Endometrial microvascular endothelial cells (primary cell): ENCODE measurements around the gene PPFIA1. TPM values are rescaled to one million over a fixed set of nuclear protein-coding genes. Genes with fewer than 3 reads are reported as not detected.
"Not testable (repeated sequence)": the region's sequence is repeated elsewhere in the genome, so short reads cannot be mapped to it uniquely, and the experiment has no call there.

Experiments used
- in situ Hi-C: cut with HindIII; loops from 2 replicates; pipeline ENCODE4 v1.10.0; 2017; ENCODE audit warnings: low sequenced_read_pairs, low pct_unique_long_range_greater_than_20kb; ENCODE audit errors: inconsistent ontology term
- total RNA-seq: library from RNA; depleted of rRNA; stranded (reverse); fragments of >200 nt; gene quantifications from one replicate; pipeline ENCODE4 v1.2.3, GENCODE V29; 2015; ENCODE audit errors: inconsistent ontology term

Gene PPFIA1
- total RNA-seq, 1 donor from 2014 or later, result 46.1 TPM

DNA sequence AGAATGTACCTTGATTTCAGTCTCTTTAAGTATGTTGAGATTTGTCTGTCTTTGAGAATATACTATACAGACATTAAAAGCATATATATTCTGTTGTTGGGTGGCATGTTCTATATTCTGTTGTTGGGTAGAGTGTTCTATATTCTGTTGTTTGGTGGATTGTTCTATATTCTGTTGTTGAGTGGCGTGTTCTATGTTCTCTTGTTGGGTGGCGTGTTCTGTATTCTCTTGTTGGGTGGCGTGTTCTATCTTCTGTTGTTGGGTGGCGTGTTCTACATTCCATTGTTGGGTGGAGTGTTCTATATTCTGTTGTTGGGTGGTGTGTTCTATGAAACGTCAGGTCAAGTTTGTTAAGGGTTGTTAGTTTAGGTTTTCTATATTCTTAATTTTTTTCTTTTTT is 100.8 kb downstream of the PPFIA1 start:
- in situ Hi-C loops, result no loop called here

DNA sequence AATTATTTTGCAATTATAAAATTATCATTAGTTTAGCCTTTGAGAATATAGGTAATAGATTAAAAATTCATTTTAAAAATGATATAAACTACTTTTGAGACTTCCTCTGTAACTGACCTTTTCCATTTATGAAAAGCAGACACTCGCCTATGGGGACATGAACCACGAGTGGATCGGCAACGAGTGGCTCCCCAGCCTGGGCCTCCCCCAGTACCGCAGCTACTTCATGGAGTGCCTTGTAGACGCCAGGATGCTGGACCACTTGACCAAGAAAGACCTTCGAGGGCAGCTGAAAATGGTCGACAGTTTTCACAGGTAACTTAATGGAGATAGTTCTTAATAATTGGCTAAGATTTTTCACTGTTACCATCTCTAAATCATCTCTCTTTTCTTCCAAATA is 101.6 kb downstream of the PPFIA1 start:
- in situ Hi-C loops, result no loop called here

DNA sequence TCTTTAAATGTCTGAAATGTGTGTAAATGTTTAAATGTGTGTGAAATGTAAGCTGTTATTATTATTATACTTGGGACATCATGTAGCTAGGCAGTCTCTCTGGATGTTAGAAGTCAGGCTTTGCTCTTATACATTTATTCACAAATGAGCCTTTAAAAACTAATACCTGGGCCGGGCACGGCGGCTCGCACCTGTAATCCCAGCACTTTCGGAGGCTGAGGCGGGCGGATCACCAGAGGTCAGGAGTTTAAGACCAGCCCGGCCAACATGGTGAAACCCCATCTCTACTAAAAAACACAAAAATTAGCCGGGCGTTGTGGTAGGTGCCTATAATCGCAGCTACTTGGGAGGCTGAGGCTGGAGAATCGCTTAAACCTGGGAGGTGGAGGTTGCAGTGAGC is 106.1 kb downstream of the PPFIA1 start:
- in situ Hi-C loops, result no loop called here

DNA sequence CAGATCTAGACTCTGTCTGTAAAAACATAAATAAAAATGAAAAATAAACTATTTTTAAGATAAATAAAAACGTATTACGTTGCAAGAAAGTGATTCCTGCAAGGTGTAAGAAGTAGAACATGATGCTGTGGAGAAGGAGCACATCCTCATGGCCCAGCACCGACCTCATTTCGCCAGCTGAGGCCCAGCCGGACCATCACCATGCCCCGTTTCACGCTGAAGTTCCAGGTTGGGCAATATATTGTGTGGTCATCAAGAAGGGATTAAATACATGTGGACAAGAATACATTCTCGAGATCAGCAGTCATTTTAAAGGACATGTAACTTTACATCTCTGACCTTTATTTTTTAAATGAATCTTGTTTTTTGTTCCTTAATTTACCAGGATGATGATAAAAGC is 107.2 kb downstream of the PPFIA1 start:
- in situ Hi-C loops, result no loop called here

DNA sequence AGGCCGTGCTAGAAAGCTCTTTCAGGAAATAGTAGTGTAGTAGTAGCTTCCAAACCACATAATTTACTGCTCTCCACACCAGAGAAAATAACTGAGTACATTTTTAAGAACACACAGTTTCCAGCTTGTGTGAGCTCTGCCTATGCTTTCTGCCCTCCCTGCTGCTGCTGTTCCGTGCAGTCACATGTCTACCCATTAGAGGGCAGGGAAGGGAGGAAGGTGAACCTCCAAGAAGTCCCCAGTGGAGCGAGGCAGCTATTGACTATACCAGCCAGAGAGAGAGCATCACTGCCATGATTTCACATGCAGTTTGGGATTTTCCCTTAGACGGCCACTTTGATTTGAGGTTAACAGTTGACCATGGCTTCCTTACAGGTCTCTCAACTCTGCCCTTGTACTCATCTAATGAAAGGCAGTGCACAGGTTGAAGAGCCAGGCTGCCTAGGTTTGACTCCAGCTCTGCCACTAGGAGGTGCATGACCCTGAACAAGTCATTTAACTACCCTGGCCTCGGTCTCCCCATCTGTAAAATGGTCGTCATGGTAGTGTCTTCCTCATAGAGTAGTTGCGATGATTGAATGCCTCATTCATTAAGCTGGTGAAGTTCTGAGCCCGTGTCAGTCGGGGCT is 108.1 kb downstream of the PPFIA1 start:
- in situ Hi-C loops, result no loop called here

DNA sequence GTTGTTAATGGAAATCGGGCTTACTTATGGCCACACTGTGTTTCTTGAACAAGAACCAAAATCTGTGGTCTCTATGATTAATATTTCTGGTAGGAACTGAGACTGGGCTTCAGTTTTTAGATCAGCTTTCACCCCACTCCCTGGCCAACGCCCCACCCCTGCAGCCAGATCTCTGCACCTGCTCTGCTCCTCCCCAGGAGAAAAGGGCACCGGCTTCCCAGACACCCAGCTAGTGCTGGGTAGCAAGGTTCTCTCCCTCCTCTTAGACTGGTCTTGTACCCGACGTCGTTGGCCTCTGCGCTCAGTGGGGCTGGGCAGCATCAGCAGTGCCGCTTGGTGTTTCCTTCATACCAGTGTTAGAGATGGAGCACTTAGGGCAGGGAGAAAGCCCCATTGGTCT is 110.9 kb downstream of the PPFIA1 start:
- in situ Hi-C loops, result no loop called here

DNA sequence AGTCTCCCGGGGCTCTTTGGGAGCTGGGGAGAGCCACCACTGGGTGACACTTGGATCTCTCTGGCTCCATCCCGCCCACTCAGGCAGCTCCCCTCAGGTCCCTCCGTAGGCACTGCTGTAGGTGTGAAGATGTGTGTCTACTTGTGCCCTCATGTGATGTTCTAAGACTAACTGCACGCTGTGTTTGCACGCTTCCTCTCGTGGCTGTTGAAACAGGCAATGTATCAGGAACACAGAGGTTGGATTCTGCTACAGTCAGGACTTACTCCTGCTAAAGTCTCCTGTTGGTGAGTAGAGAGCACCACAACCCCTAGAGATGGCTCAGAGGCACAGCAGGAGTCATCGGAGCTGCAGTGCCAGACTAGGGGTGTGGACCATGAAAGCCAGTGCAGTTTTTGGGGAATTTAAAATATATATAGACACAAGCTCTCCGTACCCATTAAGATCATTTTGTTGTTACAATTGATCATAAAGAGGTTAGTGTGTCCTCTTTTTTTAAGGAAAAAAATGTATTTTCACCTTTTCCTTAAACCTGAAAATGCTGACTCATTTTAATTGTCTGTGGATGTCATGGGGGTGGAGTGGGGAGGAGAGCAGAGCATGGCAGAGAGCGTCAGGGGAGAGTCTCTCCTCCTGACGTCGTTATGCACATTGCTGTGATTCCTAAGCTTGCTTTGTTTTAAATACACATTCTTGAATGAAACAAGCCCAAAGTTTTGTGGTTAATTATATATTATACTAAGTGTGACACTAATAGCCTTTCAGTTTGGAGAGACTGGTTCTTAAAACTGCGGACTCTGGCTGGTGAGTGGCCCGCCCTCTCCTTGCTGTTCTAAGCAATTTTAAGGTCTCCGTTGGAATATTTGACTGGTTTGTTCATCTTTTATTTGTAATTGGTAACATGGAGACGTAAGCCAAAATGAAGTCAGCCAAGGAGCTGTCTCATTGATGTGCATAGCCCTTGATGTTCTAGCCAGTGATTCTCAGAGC is 111.7 kb downstream of the PPFIA1 start:
- in situ Hi-C loops, result no loop called here

DNA sequence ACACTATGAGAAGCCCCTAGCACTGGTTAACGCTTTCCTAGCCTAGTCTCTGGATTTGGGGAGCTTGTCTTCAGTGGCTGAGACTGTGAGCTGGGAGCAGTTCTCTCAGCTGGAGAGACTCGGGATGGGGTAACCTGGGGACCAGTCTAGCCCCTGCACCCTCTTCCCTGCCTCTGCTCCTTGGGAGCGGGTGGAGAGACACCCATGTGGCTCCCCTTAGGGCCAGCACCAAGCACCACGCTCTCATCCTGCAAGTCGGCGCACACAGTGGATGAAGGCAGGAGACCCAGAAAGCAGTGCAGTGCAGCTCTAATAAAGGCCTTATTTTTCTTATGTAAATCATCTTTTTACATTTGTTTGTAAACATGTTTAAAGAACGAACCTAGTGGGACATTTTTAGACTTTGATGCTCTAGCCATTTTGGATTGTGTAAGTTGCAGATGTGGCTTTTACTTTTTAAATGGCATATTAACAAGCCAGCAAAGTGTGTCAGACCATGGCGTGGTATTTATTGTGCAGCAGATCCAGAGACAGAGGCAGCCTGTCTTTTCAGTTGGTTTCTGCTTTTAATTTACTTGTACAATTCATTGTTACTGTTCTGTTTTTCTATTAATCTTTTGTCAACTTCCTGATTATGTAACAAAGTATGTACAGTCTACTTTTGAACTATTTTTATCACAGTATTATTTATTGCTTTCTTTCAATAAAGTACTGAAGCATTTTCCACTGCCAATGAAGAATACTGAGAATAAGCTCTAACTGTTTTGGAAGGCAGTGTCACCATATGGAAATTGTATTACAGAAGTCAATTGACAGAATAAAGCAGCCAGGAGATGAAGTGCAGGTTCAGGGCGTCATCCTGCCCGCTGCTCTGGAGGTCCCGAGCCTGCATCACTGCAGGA is 113.4 kb downstream of the PPFIA1 start:
- in situ Hi-C loops, result no loop called here

DNA sequence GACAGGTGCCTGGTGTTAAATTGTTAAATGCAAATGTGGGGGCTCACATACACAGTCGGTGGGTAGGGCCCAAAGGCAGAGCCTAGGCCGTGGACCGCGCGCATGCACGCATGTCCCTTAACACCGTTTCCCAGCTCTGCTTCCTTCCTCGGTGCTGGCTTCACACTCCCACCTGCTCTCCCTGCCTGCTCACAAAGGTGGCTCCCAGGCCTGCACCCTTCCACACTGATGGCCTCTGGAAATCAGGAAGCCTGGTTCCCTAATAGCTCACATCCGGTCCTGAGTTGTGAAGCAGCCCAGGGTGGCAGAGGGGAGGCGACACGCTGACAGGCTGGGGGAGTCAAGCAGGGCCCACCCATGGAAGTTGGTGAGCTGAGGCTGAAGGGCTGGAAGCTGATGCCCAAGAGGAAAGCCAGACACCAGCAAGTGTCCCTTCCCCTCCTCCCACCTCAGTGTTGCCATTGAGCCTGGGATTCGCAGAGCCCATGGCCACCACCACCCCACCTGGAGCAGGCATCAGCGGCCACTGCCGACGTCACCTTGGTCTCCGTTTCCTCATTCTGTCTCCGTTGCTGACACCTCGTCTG is 114.2 kb downstream of the PPFIA1 start:
- in situ Hi-C loops, result no loop called here

DNA sequence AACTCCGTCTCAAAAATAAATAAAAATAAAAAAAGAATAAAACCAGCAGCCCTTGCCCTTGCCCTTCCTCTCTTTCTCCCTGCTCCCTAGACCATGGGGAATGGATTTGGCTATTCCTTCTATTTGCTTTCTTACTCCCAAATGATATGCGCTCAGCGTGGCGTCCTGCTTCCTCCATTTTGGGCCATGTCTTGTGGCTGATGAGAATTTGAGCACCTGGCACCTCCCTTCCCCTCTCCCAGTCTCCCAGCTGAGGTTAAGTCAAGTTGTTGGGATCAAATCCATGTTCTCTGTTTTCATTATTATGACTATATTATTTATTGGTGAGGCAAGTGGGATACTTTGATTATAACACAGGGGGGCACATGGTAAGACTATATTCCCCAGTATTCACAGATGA is 117.1 kb downstream of the PPFIA1 start:
- in situ Hi-C loops, result no loop called here

DNA sequence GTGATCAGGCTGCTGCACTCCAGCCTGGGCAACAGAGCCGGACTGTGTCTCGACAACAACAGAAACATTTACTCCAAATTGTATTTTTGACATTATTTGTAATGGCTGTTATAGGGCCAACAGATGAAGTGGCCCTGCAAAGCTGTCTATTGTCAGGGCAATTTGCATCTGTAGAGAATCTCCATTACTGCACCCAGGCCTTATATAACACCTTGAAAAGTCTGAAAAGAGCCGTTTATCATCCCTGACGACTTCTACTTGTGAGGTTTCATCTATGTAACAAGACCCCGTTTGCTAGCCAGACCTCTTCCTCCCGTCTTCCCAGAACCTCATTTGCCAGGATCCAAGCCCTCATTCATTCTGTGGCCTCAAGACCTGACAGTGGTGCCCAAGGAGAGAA is 118.7 kb downstream of the PPFIA1 start:
- in situ Hi-C loops, result no loop called here

DNA sequence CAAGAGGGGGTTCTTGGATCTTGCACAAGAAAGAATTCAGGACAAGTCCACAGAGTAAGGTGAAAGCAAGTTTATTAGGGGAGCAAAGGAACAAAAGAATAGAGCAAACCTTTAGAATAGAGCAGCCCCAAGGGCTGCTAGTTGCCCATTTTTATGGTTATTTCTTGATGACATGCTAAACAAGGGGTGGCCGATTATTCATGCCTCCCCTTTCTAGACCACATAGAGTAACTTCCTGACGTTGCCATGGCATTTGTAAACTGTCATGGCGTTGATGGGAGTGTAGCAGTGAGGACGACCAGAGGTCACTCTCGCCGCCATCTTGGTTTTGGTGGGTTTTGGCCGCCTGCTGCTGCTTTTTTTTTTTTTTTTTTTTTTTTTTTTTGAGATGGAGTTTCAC is 120.4 kb downstream of the PPFIA1 start:
- in situ Hi-C loops, result not testable (repeated sequence)

DNA sequence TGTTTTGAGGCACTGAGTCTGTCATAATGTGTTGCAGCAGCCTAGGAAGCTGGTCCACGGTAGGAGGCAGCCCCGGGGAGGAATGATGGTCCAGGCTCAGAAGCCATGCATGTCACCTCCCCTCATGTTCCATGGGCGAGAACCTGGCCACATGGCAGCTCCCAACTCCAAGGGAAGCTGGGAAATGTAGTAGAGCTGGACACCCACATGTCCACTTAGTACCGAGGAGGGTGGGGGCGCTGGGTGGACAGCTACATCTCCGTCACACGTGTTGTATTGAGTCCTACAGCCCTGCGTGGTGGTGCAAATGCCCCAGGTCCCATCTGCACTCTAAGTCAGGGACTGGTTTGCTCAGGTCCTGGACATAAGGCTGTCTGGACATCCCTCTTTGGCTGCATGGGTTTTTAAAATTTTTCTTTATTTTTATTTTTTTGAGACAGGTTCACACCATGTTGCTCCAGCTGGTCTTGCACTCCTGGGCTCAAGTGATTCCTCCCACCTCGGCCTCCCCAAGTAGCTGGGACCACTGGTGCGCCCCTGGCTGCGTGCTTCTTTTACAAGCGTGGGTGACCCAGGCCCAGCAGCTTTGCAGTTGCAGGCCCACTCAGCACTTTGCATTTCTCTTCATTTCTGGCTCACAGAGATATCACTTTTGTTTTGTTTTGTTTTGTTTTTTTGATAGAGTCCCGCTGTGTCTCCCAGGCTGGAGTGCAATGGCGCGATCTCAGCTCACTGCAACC is 123.9 kb downstream of the PPFIA1 start:
- in situ Hi-C loops, result no loop called here

DNA sequence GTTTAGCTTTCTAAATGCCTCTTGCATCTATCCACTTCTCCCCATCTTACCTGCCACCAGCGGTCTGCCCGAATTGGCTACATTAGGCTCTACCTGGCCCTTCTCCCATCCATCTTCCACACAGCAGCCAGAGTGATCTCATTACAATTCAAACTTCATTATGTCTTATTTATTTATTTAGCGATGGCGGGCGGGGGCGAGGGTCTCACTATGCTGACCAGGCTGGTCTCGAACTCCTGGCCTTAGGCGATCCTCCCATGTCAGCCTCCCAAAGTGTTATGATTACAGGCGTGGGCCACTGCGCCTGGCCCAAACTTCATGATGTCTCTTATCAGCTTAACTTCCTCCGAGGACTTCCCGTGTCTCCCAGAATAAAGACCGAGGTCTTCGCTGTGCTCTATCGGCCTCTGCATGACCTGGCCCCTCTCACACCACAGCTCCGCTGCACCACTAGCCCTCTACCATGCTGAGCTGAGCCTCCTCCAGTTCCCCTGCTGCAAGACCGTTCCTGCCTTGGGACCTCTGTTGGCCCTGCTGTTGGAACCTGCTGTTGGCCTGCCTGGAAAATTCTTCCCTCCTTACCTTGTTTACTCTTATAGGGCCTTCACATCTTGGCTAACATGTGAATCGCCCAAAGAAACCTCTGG is 127.0 kb downstream of the PPFIA1 start:
- in situ Hi-C loops, result no loop called here

DNA sequence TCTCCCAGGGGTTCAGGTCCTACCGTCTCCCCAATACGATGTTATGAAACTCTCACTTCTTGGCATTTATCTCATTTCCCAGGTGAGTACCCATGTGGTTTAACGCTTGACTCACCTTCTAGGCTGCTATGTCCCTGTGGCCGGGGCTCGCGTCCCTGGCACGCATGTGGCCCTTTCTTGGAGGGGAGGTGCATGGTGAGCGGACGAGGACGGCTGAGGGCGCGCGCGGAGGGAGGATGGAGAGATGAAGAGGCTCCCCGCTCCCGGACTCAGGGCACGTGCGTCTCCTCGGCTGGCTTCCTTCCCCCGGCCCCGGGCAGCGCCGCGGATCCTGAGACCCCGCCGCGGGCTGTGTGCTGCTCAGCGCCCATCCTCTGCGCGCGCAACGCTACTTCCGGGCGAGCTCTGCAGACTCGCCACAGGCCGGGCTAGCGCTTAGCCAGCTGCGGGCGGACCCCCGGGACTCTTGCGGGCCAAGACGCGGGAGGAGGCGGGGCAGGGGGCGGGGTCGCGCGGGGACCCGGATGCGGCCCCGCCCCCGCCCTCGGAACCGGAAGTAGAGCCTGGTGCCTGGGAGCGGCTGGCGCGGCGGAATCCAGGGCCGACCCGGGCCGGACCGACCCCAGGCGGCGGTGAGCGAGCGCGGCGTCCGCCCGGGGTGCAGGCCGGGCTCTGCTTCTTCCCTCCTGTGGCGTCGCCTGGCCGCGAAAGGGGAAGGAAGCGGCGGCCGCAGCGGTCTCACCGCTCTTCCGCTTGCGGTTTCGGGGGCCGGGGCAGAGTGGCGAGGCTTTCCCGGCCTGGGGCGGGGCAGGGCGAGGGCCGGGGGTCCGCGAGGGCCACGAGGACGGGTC is 127.7 kb downstream of the PPFIA1 start, which contains the start of gene CTTN:
Gene CTTN (plus strand): TSS at position 547 of the 851 bp plus-strand sequence. CDS start 8,769 bp downstream, outside the sequence.
- in situ Hi-C loops, result no loop called here

DNA sequence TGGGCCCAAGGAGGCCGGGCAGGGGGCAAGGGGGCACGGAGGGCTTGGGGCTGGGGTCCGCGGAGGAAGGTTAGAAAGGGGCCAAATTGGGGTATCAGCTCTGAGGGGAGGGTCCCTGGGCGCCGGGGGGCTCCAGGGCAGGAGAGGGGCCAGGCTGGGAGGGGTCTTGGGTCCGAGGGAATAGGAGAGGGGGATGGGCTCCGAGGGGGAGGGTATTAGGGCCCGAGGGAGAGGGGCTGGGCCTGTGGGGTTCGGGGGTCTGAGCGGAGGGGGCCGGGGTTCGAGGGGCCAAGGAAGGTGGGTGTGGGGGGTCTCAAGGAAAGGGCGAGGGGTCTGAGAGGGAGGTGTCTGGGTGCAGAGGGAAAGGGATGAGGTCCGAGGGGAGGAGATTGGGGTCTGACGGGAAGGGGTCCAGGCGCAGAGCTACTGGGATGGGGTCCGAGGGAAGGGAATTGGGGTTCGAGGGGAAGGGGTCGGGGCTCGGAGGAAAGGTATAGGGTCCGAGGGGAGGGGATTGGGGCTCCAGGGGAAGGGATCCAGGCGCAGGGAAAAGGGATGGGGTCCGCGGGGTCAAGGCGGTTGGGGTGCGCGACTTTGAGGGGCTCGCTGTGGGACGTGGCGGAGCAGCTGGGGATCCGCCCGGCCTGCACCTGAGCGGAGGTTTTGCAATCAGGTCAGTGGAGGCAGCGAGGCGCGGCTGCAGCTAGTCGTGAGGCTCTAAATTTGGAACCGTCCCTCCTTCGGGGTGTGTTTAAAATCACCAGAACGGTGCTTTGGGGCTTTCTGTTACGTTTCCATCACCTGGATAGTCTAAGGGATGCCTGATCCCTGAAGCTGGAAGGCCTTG is 128.6 kb downstream of the PPFIA1 start:
- in situ Hi-C loops, result no loop called here
